22Rv1 (cell line): ENCODE data around the gene PPP6R2.

Experiments
- H3K27ac ChIP-seq: fragments of 450-650 bp; 2 replicates; pipeline ENCODE4 v1.5.1; 2017
- CTCF ChIP-seq: fragments of 450-650 bp; IDR thresholded peaks from 2 replicates; pipeline ENCODE4 v1.5.1; 2017; ENCODE audit warnings: mild to moderate bottlenecking
- ZFX ChIP-seq: fragments of 450-650 bp; IDR thresholded peaks from 2 replicates; pipeline ENCODE4 v1.6.1; 2017; ENCODE audit warnings: antibody characterized with exemption, borderline replicate concordance

The PPP6R2 gene

DNA sequence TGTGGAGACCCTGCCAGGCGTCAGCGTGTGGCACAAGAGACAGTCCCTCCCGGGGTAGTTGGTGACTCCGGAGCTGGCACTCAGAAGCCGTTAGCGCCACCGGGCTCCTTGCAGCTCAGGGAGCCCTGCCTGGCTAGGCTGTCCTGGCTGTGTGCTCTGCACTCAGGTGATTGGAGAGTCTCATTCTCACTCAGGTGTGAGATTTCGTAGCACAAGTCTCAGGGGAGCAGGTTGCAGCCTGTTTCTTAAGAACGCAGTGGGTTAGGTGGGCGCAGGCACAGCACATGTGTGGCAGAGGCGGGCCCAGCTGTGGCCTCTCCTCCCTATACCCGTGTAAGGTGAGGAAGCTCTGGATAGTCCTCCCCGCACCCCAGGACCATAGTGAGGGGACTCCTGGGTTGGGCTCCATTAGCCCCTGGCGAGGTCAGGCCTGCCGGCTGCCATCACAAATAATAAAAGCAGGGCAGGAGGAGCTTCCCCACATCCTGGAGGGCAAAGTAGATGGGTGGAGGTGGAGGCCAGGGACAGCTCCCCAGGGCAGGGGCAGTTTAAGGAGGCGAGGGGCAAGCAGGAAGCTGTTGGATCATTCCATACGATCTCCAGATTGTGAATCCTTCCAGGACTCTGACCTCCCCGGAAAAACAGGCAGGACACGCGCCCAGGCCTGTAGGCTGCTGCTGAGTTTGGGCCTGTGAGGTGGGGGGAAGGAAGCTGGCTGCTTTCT is 92.3 kb downstream of the PPP6R2 start:
- TF ChIP-seq CTCF = no peak
- TF ChIP-seq ZFX = no peak
- no peak overlapping the region for H3K27ac ChIP-seq

DNA sequence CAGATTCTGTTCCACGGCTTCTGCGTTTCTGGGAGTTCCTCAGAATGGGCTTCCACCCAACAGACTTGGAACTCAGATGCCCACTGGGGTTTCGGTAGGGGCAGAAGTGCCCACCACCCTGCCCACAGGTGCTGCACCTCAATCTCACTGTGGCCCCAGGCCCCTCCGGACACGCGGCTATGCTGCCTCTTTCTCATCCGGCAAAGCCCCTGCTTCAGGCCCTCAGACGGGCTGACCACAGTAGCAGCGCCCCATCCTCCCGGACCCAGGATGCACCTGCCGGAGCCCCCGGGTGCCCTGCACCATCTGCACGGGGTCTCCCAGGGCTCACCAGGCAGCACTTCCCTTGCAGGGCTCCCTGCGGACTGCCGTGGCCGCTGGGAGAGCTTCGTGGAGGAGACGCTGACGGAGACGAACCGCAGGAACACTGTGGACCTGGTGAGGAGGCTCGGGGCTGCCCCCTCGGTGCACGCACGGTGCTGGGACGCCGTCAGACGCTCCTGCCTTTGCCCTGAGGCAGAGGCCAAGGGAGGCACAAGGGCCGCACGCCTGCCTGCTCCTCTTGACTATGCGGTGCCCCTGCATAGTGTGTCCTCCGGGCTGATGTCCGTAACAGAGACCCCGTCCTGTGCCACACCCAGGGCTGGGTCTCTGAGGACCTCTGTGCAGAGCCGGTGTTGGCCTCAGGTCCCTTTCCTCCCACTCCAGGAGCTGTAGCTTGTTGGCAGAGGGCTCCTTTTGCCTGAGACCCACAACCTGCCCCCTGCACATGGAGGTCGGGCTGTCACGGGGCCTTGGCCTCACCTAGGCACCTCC is 93.1 kb downstream of the PPP6R2 start:
- TF ChIP-seq CTCF (no peak), ZFX (no peak)
- no peak overlapping the region for H3K27ac ChIP-seq

- no peak overlapping the region for H3K27ac ChIP-seq
- TF ChIP-seq CTCF (no peak), ZFX (no peak)
Observed at GRCh38 chr22:50436841-50437341, 93.8 kb downstream of the PPP6R2 start.

- H3K27ac ChIP-seq = no peak overlapping the region
- TF ChIP-seq ZFX = no peak
- no peak for TF ChIP-seq CTCF
Observed at GRCh38 chr22:50437511-50438304, 94.6 kb downstream of the PPP6R2 start.

- TF ChIP-seq CTCF = no peak
- no peak for TF ChIP-seq ZFX
- H3K27ac ChIP-seq = no peak overlapping the region
Observed at GRCh38 chr22:50438305-50439275, 95.5 kb downstream of the PPP6R2 start.

DNA sequence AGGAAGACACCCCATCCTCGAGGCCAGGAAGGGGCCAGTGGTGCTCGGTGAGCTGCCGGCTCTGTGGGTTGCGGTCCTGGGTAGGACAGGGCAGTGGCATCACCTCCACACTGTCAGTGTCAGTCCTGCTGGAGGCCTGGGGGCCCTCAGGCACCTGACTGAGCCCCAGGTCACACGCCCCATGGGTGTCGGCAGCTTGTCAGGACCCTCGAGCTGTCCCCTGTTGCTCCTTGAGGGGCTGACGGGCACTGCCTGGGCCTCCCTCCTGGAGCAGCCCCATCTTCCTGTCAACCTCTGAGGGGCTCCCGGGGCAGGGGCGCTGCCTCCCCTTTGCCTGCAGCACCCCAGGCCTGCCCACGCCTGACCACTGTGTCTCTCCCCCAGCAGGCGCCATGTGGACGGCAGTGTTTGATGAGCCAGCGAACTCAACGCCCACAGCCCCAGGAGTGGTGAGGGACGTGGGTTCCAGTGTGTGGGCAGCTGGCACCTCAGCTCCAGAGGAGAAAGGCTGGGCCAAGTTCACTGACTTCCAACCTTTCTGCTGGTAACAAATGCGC is 96.3 kb downstream of the PPP6R2 start:
- H3K27ac ChIP-seq = no peak overlapping the region; the same call in 1 of the 2 replicates
- TF ChIP-seq ZFX = no peak
- no peak for TF ChIP-seq CTCF
